Activated B cell treated with CpG ODN at 0.5 μM for 24 hours (primary cell): ENCODE measurements around the gene PRKAA2. TPM values are rescaled to one million over a fixed set of nuclear protein-coding genes. Genes with fewer than 3 reads are reported as not detected.

Experiments
- ATAC-seq: fragments of 200-7000 bp; cut with Tn5 transposase; one replicate; pipeline ENCODE4 v1.10.0; 2021; ENCODE audit warnings: low read depth, mild to moderate bottlenecking, moderate library complexity
- CTCF ChIA-PET: fragments of 350-600 bp; sonication (Branson Sonifier 250); formaldehyde crosslinking; loops from one replicate; lab custom pipeline; 2021; ENCODE audit warnings: antibody characterized with exemption; lab: Charles Lee
- POLR2A ChIA-PET: fragments of 350-600 bp; sonication (Branson Sonifier 250); formaldehyde crosslinking; loops from one replicate; lab custom pipeline; 2021; ENCODE audit warnings: antibody characterized with exemption; lab: Charles Lee
- DNase-seq: peaks from one replicate; pipeline ENCODE4 v3.0.0; 2022
- H3K27ac Mint-ChIP-seq: one replicate; pipeline ENCODE4 v1.8.0; 2020; ENCODE audit warnings: mixed read lengths
- H3K27me3 Mint-ChIP-seq: one replicate; pipeline ENCODE4 v1.8.0; 2021; ENCODE audit warnings: mixed read lengths
- H3K36me3 Mint-ChIP-seq: one replicate; pipeline ENCODE4 v1.8.0; 2021; ENCODE audit warnings: low read depth, mixed read lengths
- H3K4me1 Mint-ChIP-seq: one replicate; pipeline ENCODE4 v1.8.0; 2021; ENCODE audit warnings: mixed read lengths
- H3K4me3 Mint-ChIP-seq: one replicate; pipeline ENCODE4 v1.8.0; 2020; ENCODE audit warnings: mild to moderate bottlenecking, mixed read lengths
- H3K9me3 Mint-ChIP-seq: one replicate; pipeline ENCODE4 v1.8.0; 2020; ENCODE audit warnings: mixed read lengths
- CTCF ChIP-seq: fragments of 200-600 bp; IDR thresholded peaks from one replicate; pipeline ENCODE4 v1.8.0; 2022; ENCODE audit warnings: antibody characterized with exemption, mild to moderate bottlenecking
- intact Hi-C: fragments of 100-400 bp; cut with micrococcal nuclease; formaldehyde crosslinking; loops from one replicate; pipeline ENCODE4 v1.15.1; 2024
- total RNA-seq: library from RNA; stranded (reverse); gene quantifications from 2 replicates; pipeline ENCODE4 v1.2.3, GENCODE V29; 2022

Gene PRKAA2
- total RNA-seq, 1 donor from 2014 or later, result not detected

GRCh38 chr1:56626546-56626945 is 18.6 kb upstream of the PRKAA2 start:
- no peaks in the 10 kb centered on the region for H3K36me3 Mint-ChIP-seq
- intact Hi-C loops, result no loop called here
- no peak for DNase-seq
- no peak overlapping the region for H3K27ac Mint-ChIP-seq
- no peak for ATAC-seq
- no peak overlapping the region for H3K4me3 Mint-ChIP-seq
- no peak for TF ChIP-seq CTCF
- H3K4me1 Mint-ChIP-seq, result no peaks in the 10 kb centered on the region
- H3K27me3 Mint-ChIP-seq, result peaks cover 15% of the 10 kb centered on the region
- POLR2A ChIA-PET, result no interaction called here
- H3K9me3 Mint-ChIP-seq, result no peaks in the 10 kb centered on the region
- CTCF ChIA-PET, result no interaction called here

GRCh38 chr1:56627019-56627635 is 18.0 kb upstream of the PRKAA2 start:
- no peaks in the 10 kb centered on the region for H3K4me1 Mint-ChIP-seq
- ChIA-PET POLR2A (no interaction called here), CTCF (no interaction called here)
- intact Hi-C loops, result no loop called here
- H3K27ac Mint-ChIP-seq, result no peak overlapping the region
- no peaks in the 10 kb centered on the region for H3K36me3 Mint-ChIP-seq
- no peak for TF ChIP-seq CTCF
- DNase-seq (no peak), ATAC-seq (no peak)
- peaks cover 15% of the 10 kb centered on the region for H3K27me3 Mint-ChIP-seq
- H3K4me3 Mint-ChIP-seq, result no peak overlapping the region
- no peaks in the 10 kb centered on the region for H3K9me3 Mint-ChIP-seq

- H3K27ac Mint-ChIP-seq, result no peak overlapping the region
- ChIA-PET POLR2A (no interaction called here), CTCF (no interaction called here)
- ATAC-seq (no peak), DNase-seq (no peak)
- peaks cover 13% of the 10 kb centered on the region for H3K27me3 Mint-ChIP-seq
- no peaks in the 10 kb centered on the region for H3K4me1 Mint-ChIP-seq
- H3K36me3 Mint-ChIP-seq, result no peaks in the 10 kb centered on the region
- no peak for TF ChIP-seq CTCF
- intact Hi-C loops, result no loop called here
- no peaks in the 10 kb centered on the region for H3K9me3 Mint-ChIP-seq
- no peak overlapping the region for H3K4me3 Mint-ChIP-seq
Observed at GRCh38 chr1:56627636-56628039, 17.5 kb upstream of the PRKAA2 start.

GRCh38 chr1:56630786-56631185 is 14.3 kb upstream of the PRKAA2 start:
- ChIA-PET POLR2A (no interaction called here), CTCF (no interaction called here)
- DNase-seq (no peak), ATAC-seq (no peak)
- no peak overlapping the region for H3K4me3 Mint-ChIP-seq
- intact Hi-C loops, result no loop called here
- no peaks in the 10 kb centered on the region for H3K9me3 Mint-ChIP-seq
- H3K4me1 Mint-ChIP-seq, result no peaks in the 10 kb centered on the region
- TF ChIP-seq CTCF, result no peak
- H3K36me3 Mint-ChIP-seq, result no peaks in the 10 kb centered on the region
- H3K27me3 Mint-ChIP-seq, result peaks cover 5% of the 10 kb centered on the region
- H3K27ac Mint-ChIP-seq, result no peak overlapping the region

- intact Hi-C loops, result no loop called here
- POLR2A ChIA-PET, result no interaction called here
- Mint-ChIP-seq H3K36me3 (no peaks in the 10 kb centered on the region), H3K27me3 (peaks cover 5% of the 10 kb centered on the region), H3K4me1 (no peaks in the 10 kb centered on the region), H3K27ac (no peak overlapping the region), H3K4me3 (no peak overlapping the region), H3K9me3 (no peaks in the 10 kb centered on the region)
- DNase-seq (no peak), ATAC-seq (no peak)
- CTCF ChIA-PET, result no interaction called here
- TF ChIP-seq CTCF, result no peak
Observed at GRCh38 chr1:56631901-56632300, 13.2 kb upstream of the PRKAA2 start.
